Hair follicular keratinocyte (primary cell): Measurements from ENCODE around the gene ZNF519. TPM values are rescaled to one million over a fixed set of nuclear protein-coding genes. Genes with fewer than 3 reads are reported as not detected.

Experiments used
- total RNA-seq: library from RNA; depleted of rRNA; stranded (reverse); fragments of >200 nt; gene quantifications from 2 replicates; pipeline ENCODE4 v1.2.3, GENCODE V29; 2015

ZNF519 gene
- 0.86 and 2.0 TPM in 2 replicates for total RNA-seq

DNA sequence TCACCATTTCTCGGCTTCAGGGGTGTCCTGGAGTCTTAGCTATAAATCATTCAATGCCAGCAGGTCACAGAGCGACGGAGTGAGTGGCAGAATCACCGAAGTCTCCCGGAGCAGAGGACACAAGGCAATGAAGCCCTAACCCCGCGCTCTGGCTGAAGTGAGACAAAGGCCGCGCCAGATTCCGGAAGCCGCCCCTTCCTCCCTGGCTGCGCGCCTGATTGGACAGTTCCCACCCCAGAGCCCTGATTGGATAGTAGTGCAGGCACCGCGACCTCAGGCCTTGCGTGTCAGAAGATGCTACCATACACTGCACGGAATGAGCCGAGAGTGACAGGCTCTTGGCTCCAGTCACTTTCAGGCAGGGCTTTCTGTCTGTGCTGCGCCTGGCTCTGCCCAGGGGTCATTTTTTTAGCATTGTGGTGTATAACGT is at the start of gene ZNF519:
Gene ZNF519 (minus strand): TSS at position 165 of the 430 bp plus-strand sequence. CDS start 158 bp downstream, at position 7.

Other genes with a start within 250 kb of the ZNF519 start
- not detected in 2 replicates for gene MC2R, start 216.9 kb downstream of the ZNF519 start, total RNA-seq